ENCODE results near the gene MRPL20.
"Not testable (repeated sequence)": the region's sequence is repeated elsewhere in the genome, so short reads cannot be mapped to it uniquely, and the experiment has no call there.

Gene MRPL20

GRCh38 chr1:1371746-1372711, 35.1 kb downstream of the MRPL20 start:
- H3K4me3 ChIP-seq (ENCODE audit: low read depth in 1 of 2, low read length in 1 of 2) = no peak overlapping the region
- peaks cover 20 to 28% of the 10 kb centered on the region in 2 experiments for H3K4me1 ChIP-seq (ENCODE audit: control insufficient read depth in 1 of 2, insufficient read depth in 1 of 2, low read depth in 1 of 2, low read length in 1 of 2)
- H3K27me3 ChIP-seq = peaks cover 17% of the 10 kb centered on the region
- no peaks in the 10 kb centered on the region for H3K9me3 ChIP-seq
- peaks cover 20% of the 10 kb centered on the region for H3K36me3 ChIP-seq
- H3K27ac ChIP-seq = peak overlapping the region; percentile 27
- TF ChIP-seq CTCF (IDR thresholded peaks at IDR 0.05) = peak; percentile 84

- Histone ChIP-seq H3K27me3 (peaks cover 17% of the 10 kb centered on the region), H3K9me3 (no peaks in the 10 kb centered on the region), H3K4me1 (ENCODE audit: control insufficient read depth in 1 of 2, insufficient read depth in 1 of 2, low read depth in 1 of 2, low read length in 1 of 2) (peaks cover 20 to 28% of the 10 kb centered on the region in 2 experiments), H3K36me3 (peaks cover 20% of the 10 kb centered on the region), H3K4me3 (ENCODE audit: low read depth in 1 of 2, low read length in 1 of 2) (no peak overlapping the region), H3K27ac (no peak overlapping the region)
- TF ChIP-seq CTCF (IDR thresholded peaks at IDR 0.05) = no peak
Measured at GRCh38 chr1:1371364-1371745, 35.7 kb downstream of the MRPL20 start.

- H3K27ac ChIP-seq = no peak overlapping the region
- TF ChIP-seq CTCF (IDR thresholded peaks at IDR 0.05) = no peak
- H3K4me3 ChIP-seq (ENCODE audit: low read depth in 1 of 2, low read length in 1 of 2) = no peak overlapping the region
- peaks cover 20 to 28% of the 10 kb centered on the region in 2 experiments for H3K4me1 ChIP-seq (ENCODE audit: control insufficient read depth in 1 of 2, insufficient read depth in 1 of 2, low read depth in 1 of 2, low read length in 1 of 2)
- H3K27me3 ChIP-seq = peaks cover 17% of the 10 kb centered on the region
- peaks cover 20% of the 10 kb centered on the region for H3K36me3 ChIP-seq
- H3K9me3 ChIP-seq = no peaks in the 10 kb centered on the region
Measured at GRCh38 chr1:1370771-1371300, 36.3 kb downstream of the MRPL20 start.

- not testable (repeated sequence) for H3K9me3 ChIP-seq; H3K4me3 ChIP-seq (ENCODE audit: low read depth in 1 of 2, low read length in 1 of 2); H3K27ac ChIP-seq
- peaks cover 18% of the 10 kb centered on the region for H3K27me3 ChIP-seq
- H3K4me1 ChIP-seq (ENCODE audit: control insufficient read depth in 1 of 2, insufficient read depth in 1 of 2, low read depth in 1 of 2, low read length in 1 of 2) = peaks cover 20 to 28% of the 10 kb centered on the region in 2 experiments
- peaks cover 20% of the 10 kb centered on the region for H3K36me3 ChIP-seq
Measured at GRCh38 chr1:1370094-1370493, 37.0 kb downstream of the MRPL20 start.

GRCh38 chr1:1367315-1367714, 39.8 kb downstream of the MRPL20 start:
- peaks cover 9 to 11% of the 10 kb centered on the region in 2 experiments for H3K4me1 ChIP-seq (ENCODE audit: control insufficient read depth in 1 of 2, insufficient read depth in 1 of 2, low read depth in 1 of 2, low read length in 1 of 2)
- H3K9me3 ChIP-seq = no peaks in the 10 kb centered on the region
- no peak for TF ChIP-seq CTCF (IDR thresholded peaks at IDR 0.05)
- no peak overlapping the region for H3K27ac ChIP-seq
- no peak overlapping the region for H3K4me3 ChIP-seq (ENCODE audit: low read depth in 1 of 2, low read length in 1 of 2)
- peaks cover 36% of the 10 kb centered on the region for H3K27me3 ChIP-seq
- no peaks in the 10 kb centered on the region for H3K36me3 ChIP-seq

- peaks cover 43% of the 10 kb centered on the region for H3K27me3 ChIP-seq
- no peak overlapping the region for H3K4me3 ChIP-seq (ENCODE audit: low read depth in 1 of 2, low read length in 1 of 2)
- peaks cover 3 to 5% of the 10 kb centered on the region in 2 experiments for H3K4me1 ChIP-seq (ENCODE audit: control insufficient read depth in 1 of 2, insufficient read depth in 1 of 2, low read depth in 1 of 2, low read length in 1 of 2)
- H3K36me3 ChIP-seq = no peaks in the 10 kb centered on the region
- no peak overlapping the region for H3K27ac ChIP-seq
- TF ChIP-seq CTCF (IDR thresholded peaks at IDR 0.05) = no peak
- H3K9me3 ChIP-seq = no peaks in the 10 kb centered on the region
Measured at GRCh38 chr1:1366699-1367066, 40.4 kb downstream of the MRPL20 start.
